GM19023 (cell line): ENCODE measurements around the gene MAP4K5.
"Not testable (repeated sequence)": the region's sequence is repeated elsewhere in the genome, so short reads cannot be mapped to it uniquely, and the experiment has no call there.

Experiments
- ATAC-seq: cut with Tn5 transposase; IDR thresholded peaks from one replicate; pipeline ENCODE4 v1.9.1; 2021; ENCODE audit warnings: mild to moderate bottlenecking, moderate library complexity; ENCODE audit not compliant: unreplicated experiment

Gene MAP4K5

GRCh38 chr14:50533241-50533705, 904 bp upstream of the MAP4K5 start:
- ATAC-seq: peak; percentile 18

GRCh38 chr14:50531595-50532501, 521 bp downstream of the MAP4K5 start:
- ATAC-seq: peak; percentile 21

- ATAC-seq: no peak
These were observed 1.5 kb downstream of the MAP4K5 start for GRCh38 chr14:50530794-50531365.

DNA sequence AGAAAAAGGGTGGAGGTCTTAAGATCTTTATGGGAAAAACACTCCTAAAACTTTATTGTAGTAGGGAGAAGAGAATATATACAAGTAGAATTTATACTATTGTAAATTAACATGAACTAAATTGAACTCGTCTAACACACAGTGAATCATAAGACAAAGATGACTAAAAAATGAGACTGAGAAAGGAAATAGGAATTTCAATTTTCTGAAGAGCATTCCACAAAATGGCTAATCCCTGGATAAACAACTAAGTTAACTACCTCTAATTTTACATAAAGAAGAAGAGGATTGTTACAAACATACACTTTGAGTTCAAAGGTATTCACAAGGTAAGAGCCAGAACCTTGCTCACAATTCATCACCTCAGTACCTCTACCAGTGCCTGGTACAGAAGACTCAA, 2.0 kb downstream of the MAP4K5 start:
- no peak for ATAC-seq

DNA sequence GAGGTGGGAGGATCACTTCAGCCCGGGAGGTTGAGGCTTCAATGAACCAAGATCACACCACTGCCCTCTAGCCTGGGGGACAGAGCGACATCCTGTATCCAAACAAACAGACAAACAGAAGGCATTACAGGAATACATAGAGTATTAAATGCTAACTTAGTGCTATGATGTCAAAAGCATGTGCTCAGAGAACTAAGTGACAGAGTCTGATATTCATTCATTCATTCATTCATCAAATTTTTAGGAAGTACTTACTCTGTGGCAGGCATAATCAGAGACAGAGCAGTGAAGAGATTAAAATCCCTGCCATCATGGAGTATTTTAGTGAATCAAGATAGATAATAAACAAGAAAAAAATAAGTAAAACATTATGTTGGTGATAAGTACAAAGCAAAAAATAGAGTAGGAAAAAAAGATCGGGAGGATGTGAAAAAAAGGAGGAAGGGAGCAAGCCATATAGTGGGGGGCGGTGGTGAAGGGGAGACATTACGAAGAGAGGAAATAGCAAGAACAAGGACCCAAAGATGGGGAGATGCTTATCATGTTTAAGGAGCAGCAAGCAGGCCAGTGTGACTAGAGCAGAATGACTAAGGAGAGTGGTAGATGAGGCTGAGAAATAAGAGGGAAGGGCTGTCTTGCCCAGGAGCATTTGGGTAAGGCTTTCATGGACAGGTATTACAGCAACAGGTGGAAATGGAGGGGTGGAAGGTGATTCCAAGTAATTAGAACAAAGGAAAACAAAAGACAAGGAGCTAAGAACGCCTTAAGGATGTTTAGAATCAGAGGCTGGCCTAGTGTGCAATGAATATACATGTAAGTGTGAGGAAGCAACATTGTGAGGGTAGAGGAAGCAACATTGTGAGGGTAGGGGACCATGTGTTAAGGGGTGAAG, 2.8 kb downstream of the MAP4K5 start:
- no peak for ATAC-seq

DNA sequence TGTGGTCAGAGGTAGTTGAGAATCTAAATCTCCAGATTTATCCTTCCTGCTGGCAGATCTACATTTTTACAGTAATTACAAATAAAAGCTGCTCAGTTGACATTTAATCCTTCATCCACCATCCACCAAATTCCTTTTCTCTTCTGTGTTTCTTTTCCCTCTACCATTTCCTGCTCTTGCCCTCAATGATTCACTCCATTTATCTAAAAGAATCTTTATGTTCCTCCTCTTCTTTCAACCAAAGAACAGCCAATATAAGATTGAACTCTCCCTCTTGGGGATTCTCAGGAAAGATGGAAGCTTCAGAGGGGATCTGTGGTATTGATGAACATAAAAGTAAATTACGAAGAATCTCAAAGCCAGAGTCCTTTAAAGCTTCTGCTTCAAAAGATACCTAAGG, 4.4 kb downstream of the MAP4K5 start:
- ATAC-seq: no peak

GRCh38 chr14:50524731-50525515, 7.4 kb downstream of the MAP4K5 start:
- ATAC-seq: no peak

DNA sequence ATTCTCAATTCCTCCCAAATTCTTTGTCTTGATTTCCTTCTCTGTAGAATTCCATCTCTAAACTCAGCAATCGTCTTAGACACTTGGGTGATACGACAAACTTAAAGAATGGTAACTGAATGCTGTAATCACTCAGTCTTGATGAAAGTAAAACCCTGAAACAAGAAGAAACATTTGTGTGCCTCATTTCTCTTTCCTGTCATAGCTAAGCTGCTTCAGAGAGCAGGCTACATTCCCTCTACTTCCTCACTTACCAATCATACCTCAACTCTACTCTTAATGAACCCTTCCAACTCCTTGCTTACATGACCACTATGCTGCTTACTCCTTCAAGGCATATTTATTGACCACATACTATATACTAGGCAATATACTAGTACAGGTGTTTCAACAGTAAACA, 8.3 kb downstream of the MAP4K5 start:
- no peak for ATAC-seq

GRCh38 chr14:50523271-50524041, 8.9 kb downstream of the MAP4K5 start:
- ATAC-seq: no peak

DNA sequence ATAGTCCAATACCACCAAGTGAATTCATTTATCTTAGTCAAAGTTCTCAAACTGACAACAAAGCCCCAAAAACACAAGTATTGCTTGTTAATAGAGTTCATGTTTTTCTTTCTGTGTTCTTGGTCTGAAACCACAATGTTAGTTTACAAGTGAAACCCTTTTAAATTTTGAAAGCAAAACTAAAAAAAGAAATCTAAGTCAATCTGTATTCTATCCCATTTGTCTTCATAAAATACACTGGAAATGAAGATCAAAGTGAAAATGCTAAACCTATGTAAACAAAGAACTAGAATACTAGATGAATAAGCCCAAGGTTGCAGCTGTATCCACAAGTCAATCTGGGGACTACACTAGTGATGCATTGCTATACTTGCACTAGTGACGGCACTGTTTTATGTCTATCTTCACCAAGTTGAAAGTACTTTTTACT, 10.4 kb downstream of the MAP4K5 start:
- ATAC-seq: peak; percentile 43

GRCh38 chr14:50520947-50521815, 11.2 kb downstream of the MAP4K5 start:
- ATAC-seq: peak; percentile 61

GRCh38 chr14:50516091-50516490, 16.3 kb downstream of the MAP4K5 start:
- no peak for ATAC-seq

DNA sequence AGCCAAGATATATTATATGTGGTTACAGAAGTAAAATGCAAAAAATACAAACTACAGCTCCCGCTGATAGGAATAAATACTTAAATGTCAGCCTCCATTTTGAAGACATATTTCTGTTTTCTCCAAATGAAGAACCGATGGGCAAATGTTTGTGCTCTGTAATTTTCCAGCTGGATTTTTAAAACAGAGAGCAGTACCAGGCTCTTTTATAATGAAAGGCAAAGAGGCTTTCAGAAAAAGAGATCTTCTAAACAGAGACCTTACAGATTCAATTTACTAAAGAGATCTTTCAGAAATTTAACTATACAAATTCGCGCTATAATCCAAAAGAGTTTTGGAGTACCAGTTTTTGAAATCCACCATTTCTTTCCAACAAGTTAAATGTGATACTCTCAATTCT, 19.9 kb downstream of the MAP4K5 start:
- no peak for ATAC-seq

- ATAC-seq: no peak
These were observed 22.2 kb downstream of the MAP4K5 start for GRCh38 chr14:50510157-50510556.

GRCh38 chr14:50507078-50507477, 25.3 kb downstream of the MAP4K5 start:
- ATAC-seq: not testable (repeated sequence)

- ATAC-seq: no peak
These were observed 30.7 kb downstream of the MAP4K5 start for GRCh38 chr14:50501642-50502041.

GRCh38 chr14:50497351-50497750, 35.0 kb downstream of the MAP4K5 start:
- ATAC-seq: no peak

- no peak for ATAC-seq
These were observed 42.5 kb downstream of the MAP4K5 start for GRCh38 chr14:50489851-50490250.

DNA sequence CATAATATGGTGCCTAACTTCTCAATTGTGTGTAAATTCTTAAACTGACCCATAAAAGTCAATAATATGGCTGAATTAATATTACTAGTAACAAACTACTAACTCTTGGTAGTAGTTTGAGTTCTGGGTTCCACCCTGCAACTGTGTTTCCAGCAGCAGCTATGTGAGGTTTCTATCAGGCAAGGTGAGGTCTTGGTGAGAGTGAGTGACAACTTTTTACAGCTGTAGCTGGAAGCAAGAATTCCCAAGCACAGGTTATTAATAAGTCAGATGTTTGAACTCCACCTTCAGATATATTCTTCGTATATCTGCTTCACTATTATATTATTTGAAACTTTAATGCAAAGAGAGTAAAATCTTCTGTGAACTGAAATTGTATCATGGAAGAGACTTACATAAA, 43.8 kb downstream of the MAP4K5 start:
- ATAC-seq: no peak
